OCI-LY7 (cell line): ENCODE results near the gene ZNF609. TPM values are rescaled to one million over a fixed set of nuclear protein-coding genes. Genes with fewer than 3 reads are reported as not detected.

Source experiments
- BruUV-seq: library from RNA; stranded (reverse); fragments of 400-500 nt; replicated peaks from 2 replicates; lab custom pipeline; 2021; lab: Mats Ljungman, UMichigan
- CTCF ChIA-PET: fragments of 300-600 bp; sonication (Branson Sonifier 250); formaldehyde crosslinking; loops from one replicate; lab custom pipeline; 2022; ENCODE audit warnings: antibody characterized with exemption; ENCODE audit not compliant: unreplicated experiment; lab: Charles Lee
- POLR2A ChIA-PET: fragments of 300-600 bp; sonication (Branson Sonifier 250); formaldehyde crosslinking; loops from one replicate; lab custom pipeline; 2022; ENCODE audit warnings: antibody characterized with exemption; lab: Charles Lee
- DNase-seq: peaks from one replicate; pipeline ENCODE4 v3.0.0-alpha.2; 2015; ENCODE audit warnings: low spot score
- H2AFZ ChIP-seq: fragments of 200-600 bp; sonication (generic), shearing (Covaris generic); 2 replicates; pipeline ENCODE4 v1.6.1; 2014; ENCODE audit warnings: mild to moderate bottlenecking, antibody characterized with exemption, low read length, moderate library complexity
- H3K27ac ChIP-seq: fragments of 200-600 bp; sonication (generic); 2 replicates; pipeline ENCODE4 v1.5.1; 2014; ENCODE audit warnings: mixed run types, low read depth, mild to moderate bottlenecking, moderate library complexity, low read length, inconsistent platforms; ENCODE audit not compliant: poor library complexity, severe bottlenecking
- H3K36me3 ChIP-seq: fragments of 200-600 bp; sonication (generic); 2 replicates; pipeline ENCODE4 v1.6.1; 2014; ENCODE audit warnings: mild to moderate bottlenecking, antibody characterized with exemption, low read length, moderate library complexity, mixed read lengths; ENCODE audit not compliant: insufficient read depth
- H3K4me1 ChIP-seq: fragments of 200-600 bp; sonication (generic); 2 replicates; pipeline ENCODE4 v1.5.1; 2014; ENCODE audit warnings: mild to moderate bottlenecking, low read length; ENCODE audit not compliant: insufficient read depth, poor library complexity, severe bottlenecking
- H3K4me2 ChIP-seq: fragments of 200-600 bp; sonication (generic); 2 replicates; pipeline ENCODE4 v1.6.1; 2014; ENCODE audit warnings: mild to moderate bottlenecking, low read length
- H3K4me3 ChIP-seq: fragments of 200-600 bp; sonication (generic); 2 replicates; pipeline ENCODE4 v1.5.1; 2014; ENCODE audit warnings: mild to moderate bottlenecking, low read depth, low read length; ENCODE audit not compliant: poor library complexity, severe bottlenecking
- H3K79me2 ChIP-seq: fragments of 200-600 bp; sonication (generic); 2 replicates; pipeline ENCODE4 v1.6.1; 2016; ENCODE audit warnings: low read depth, mild to moderate bottlenecking, low read length, moderate library complexity, mixed read lengths; ENCODE audit not compliant: insufficient read depth
- H3K9me2 ChIP-seq: fragments of 200-600 bp; sonication (generic); 2 replicates; pipeline ENCODE4 v1.6.1; 2016; ENCODE audit warnings: mild to moderate bottlenecking, low read length, mixed read lengths; ENCODE audit not compliant: insufficient read depth
- H3K9me3 ChIP-seq: fragments of 200-600 bp; sonication (generic); 2 replicates; pipeline ENCODE4 v1.6.1; 2014; ENCODE audit warnings: mild to moderate bottlenecking, mixed run types, low read length, mixed read lengths
- H4K20me1 ChIP-seq: fragments of 200-600 bp; sonication (generic); 2 replicates; pipeline ENCODE4 v1.6.1; 2014; ENCODE audit warnings: mild to moderate bottlenecking, antibody characterized with exemption, low read length, moderate library complexity, mixed read lengths; ENCODE audit not compliant: insufficient read depth
- CTCF ChIP-seq: fragments of 200-600 bp; sonication (generic); conservative IDR thresholded peaks from 2 replicates; pipeline ENCODE4 v1.5.1; 2014; ENCODE audit warnings: mild to moderate bottlenecking, antibody characterized with exemption, low read length, moderate library complexity, mixed read lengths
- EZH2phosphoT487 ChIP-seq: fragments of 200-600 bp; sonication (generic); IDR thresholded peaks from 2 replicates; pipeline ENCODE4 v1.6.1; 2018; ENCODE audit warnings: low read depth, borderline replicate concordance, mild to moderate bottlenecking, mixed run types, antibody characterized with exemption, low read length, moderate library complexity, mixed read lengths
- intact Hi-C: fragments of 100-400 bp; cut with micrococcal nuclease; formaldehyde crosslinking; loops from one replicate; pipeline ENCODE4 v1.10.0; 2022; ENCODE audit not compliant: unreplicated experiment
- total RNA-seq, 2 experiments: library from RNA; depleted of rRNA in 1 of 2; stranded (reverse); fragments of >200 nt in 1 of 2; shearing (Covaris generic) in 1 of 2; gene quantifications; 2 replicates each; pipeline ENCODE4 v1.2.3, GENCODE V29; 2014 to 2022

ZNF609 gene
- total RNA-seq, 2 experiments from 2014 or later, result 17.2 to 35.1 TPM

DNA sequence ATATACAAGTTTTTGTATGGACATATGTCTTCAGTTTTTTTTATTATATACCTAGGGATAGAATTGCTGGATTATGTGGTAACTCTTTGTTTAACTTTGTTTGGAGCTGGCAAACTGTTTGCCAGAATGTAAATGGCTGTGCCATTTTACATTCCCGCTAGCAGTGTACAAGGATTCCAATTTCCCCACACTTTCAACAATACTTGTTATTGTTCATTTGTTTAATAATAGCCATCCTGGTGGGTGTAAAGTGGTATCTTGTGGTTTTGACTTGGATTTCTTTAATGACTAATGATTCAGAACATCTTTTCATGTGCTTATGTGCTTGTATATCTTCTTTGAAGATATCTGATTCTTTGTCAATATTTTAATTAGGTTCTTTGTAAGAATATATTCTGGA lies 64.4 kb downstream of the ZNF609 start:
- Histone ChIP-seq H3K27ac (no peak overlapping the region), H3K4me3 (no peak overlapping the region), H3K4me2 (no peak overlapping the region), H3K79me2 (peaks cover 23% of the 10 kb centered on the region; the same call in 1 of the 2 replicates), H2AFZ (no peak overlapping the region), H4K20me1 (peaks cover 8% of the 10 kb centered on the region; the same call in 1 of the 2 replicates), H3K9me2 (no peaks in the 10 kb centered on the region), H3K4me1 (no peaks in the 10 kb centered on the region), H3K9me3 (no peaks in the 10 kb centered on the region), H3K36me3 (peaks cover 5% of the 10 kb centered on the region; the same call in 1 of the 2 replicates)
- BruUV-seq, result no TSS peak
- intact Hi-C loops, result no loop called here
- TF ChIP-seq CTCF (no peak), EZH2phosphoT487 (no peak)
- ChIA-PET CTCF (interaction anchor here (0.5 kb wide), 1 partner anchor 21 kb away, joined by 3 read pairs; no protein-coding TSS in a partner anchor), POLR2A (no interaction called here)
- DNase-seq, result no peak

GRCh38 chr15:64525828-64526530 lies 65.6 kb downstream of the ZNF609 start:
- H3K9me3 ChIP-seq, result no peaks in the 10 kb centered on the region
- no peak overlapping the region for H3K4me3 ChIP-seq
- H3K9me2 ChIP-seq, result no peaks in the 10 kb centered on the region
- peaks cover 9% of the 10 kb centered on the region for H4K20me1 ChIP-seq
- no peak overlapping the region for H3K27ac ChIP-seq
- intact Hi-C loops, result no loop called here
- H3K4me1 ChIP-seq, result no peaks in the 10 kb centered on the region
- H3K79me2 ChIP-seq, result peaks cover 23% of the 10 kb centered on the region; the same call in 1 of the 2 replicates
- DNase-seq, result no peak
- peaks cover 5% of the 10 kb centered on the region; the same call in 1 of the 2 replicates for H3K36me3 ChIP-seq
- no peak for TF ChIP-seq EZH2phosphoT487
- TF ChIP-seq CTCF, result no peak
- ChIA-PET CTCF (no interaction called here), POLR2A (interaction anchor here (0.6 to 0.9 kb wide), 2 partner anchors 9 to 67 kb away, joined by 3 to 5 read pairs; no protein-coding TSS in a partner anchor)
- no peak overlapping the region for H3K4me2 ChIP-seq
- no TSS peak for BruUV-seq
- H2AFZ ChIP-seq, result no peak overlapping the region
